ENCODE data around the gene WFIKKN2. TPM values are rescaled to one million over a fixed set of nuclear protein-coding genes. Genes with fewer than 3 reads are reported as not detected.

WFIKKN2 gene
- total RNA-seq, 1 donor from 2014 or later, result 0.52 TPM

GRCh38 chr17:50820651-50821050, 14.7 kb upstream of the WFIKKN2 start:
- no peak overlapping the region for H3K27ac ChIP-seq (ENCODE audit: low read depth, low read length)
- H3K36me3 ChIP-seq (ENCODE audit: control insufficient read depth in 3 of 3, insufficient read depth in 3 of 3, low read length in 3 of 3), result no peaks in the 10 kb centered on the region
- H3K4me1 ChIP-seq (ENCODE audit: control insufficient read depth in 3 of 3, insufficient read depth in 3 of 3, low read length in 3 of 3), result peaks cover 2 to 12% (median 10%) of the 10 kb centered on the region in 3 donors
- H3K9me3 ChIP-seq (ENCODE audit: control insufficient read depth in 3 of 3, low read length in 3 of 3), result no peaks in the 10 kb centered on the region
- no peak overlapping the region for H3K9ac ChIP-seq (ENCODE audit: low read depth in 1 of 3, low read length in 3 of 3)
- no peak overlapping the region for H3K4me3 ChIP-seq (ENCODE audit: low read length in 3 of 3)
- H3K27me3 ChIP-seq (ENCODE audit: control insufficient read depth in 3 of 3, insufficient read depth in 3 of 3, low read length in 3 of 3), result no peaks in the 10 kb centered on the region

- H3K4me1 ChIP-seq (ENCODE audit: control insufficient read depth in 3 of 3, insufficient read depth in 3 of 3, low read length in 3 of 3), result peaks cover 2 to 10% (median 8%) of the 10 kb centered on the region in 3 donors
- H3K27me3 ChIP-seq (ENCODE audit: control insufficient read depth in 3 of 3, insufficient read depth in 3 of 3, low read length in 3 of 3), result no peaks in the 10 kb centered on the region
- no peaks in the 10 kb centered on the region for H3K9me3 ChIP-seq (ENCODE audit: control insufficient read depth in 3 of 3, low read length in 3 of 3)
- H3K36me3 ChIP-seq (ENCODE audit: control insufficient read depth in 3 of 3, insufficient read depth in 3 of 3, low read length in 3 of 3), result no peaks in the 10 kb centered on the region
- H3K9ac ChIP-seq (ENCODE audit: low read depth in 1 of 3, low read length in 3 of 3), result no peak overlapping the region
- no peak overlapping the region for H3K4me3 ChIP-seq (ENCODE audit: low read length in 3 of 3)
- H3K27ac ChIP-seq (ENCODE audit: low read depth, low read length), result no peak overlapping the region
Measured at GRCh38 chr17:50822550-50822949, 12.8 kb upstream of the WFIKKN2 start.

- no peak overlapping the region for H3K27ac ChIP-seq (ENCODE audit: low read depth, low read length)
- no peak overlapping the region for H3K9ac ChIP-seq (ENCODE audit: low read depth in 1 of 3, low read length in 3 of 3)
- no peaks in the 10 kb centered on the region for H3K9me3 ChIP-seq (ENCODE audit: control insufficient read depth in 3 of 3, low read length in 3 of 3)
- H3K27me3 ChIP-seq (ENCODE audit: control insufficient read depth in 3 of 3, insufficient read depth in 3 of 3, low read length in 3 of 3), result no peaks in the 10 kb centered on the region
- H3K4me1 ChIP-seq (ENCODE audit: control insufficient read depth in 3 of 3, insufficient read depth in 3 of 3, low read length in 3 of 3), result peaks cover 2 to 10% (median 7%) of the 10 kb centered on the region in 3 donors
- H3K36me3 ChIP-seq (ENCODE audit: control insufficient read depth in 3 of 3, insufficient read depth in 3 of 3, low read length in 3 of 3), result no peaks in the 10 kb centered on the region
- H3K4me3 ChIP-seq (ENCODE audit: low read length in 3 of 3), result no peak overlapping the region
Measured at GRCh38 chr17:50824429-50824828, 11.0 kb upstream of the WFIKKN2 start.

GRCh38 chr17:50825188-50825587, 10.2 kb upstream of the WFIKKN2 start:
- Histone ChIP-seq H3K9ac (ENCODE audit: low read depth in 1 of 3, low read length in 3 of 3) (no peak overlapping the region), H3K4me3 (ENCODE audit: low read length in 3 of 3) (no peak overlapping the region), H3K27me3 (ENCODE audit: control insufficient read depth in 3 of 3, insufficient read depth in 3 of 3, low read length in 3 of 3) (no peaks in the 10 kb centered on the region), H3K4me1 (ENCODE audit: control insufficient read depth in 3 of 3, insufficient read depth in 3 of 3, low read length in 3 of 3) (peaks cover 2 to 8% (median 7%) of the 10 kb centered on the region in 3 donors), H3K27ac (ENCODE audit: low read depth, low read length) (no peak overlapping the region), H3K36me3 (ENCODE audit: control insufficient read depth in 3 of 3, insufficient read depth in 3 of 3, low read length in 3 of 3) (no peaks in the 10 kb centered on the region), H3K9me3 (ENCODE audit: control insufficient read depth in 3 of 3, low read length in 3 of 3) (no peaks in the 10 kb centered on the region)

- Histone ChIP-seq H3K9ac (ENCODE audit: low read depth in 1 of 3, low read length in 3 of 3) (no peak overlapping the region), H3K4me3 (ENCODE audit: low read length in 3 of 3) (no peak overlapping the region), H3K27ac (ENCODE audit: low read depth, low read length) (no peak overlapping the region)
Measured at GRCh38 chr17:50828508-50829170, 6.7 kb upstream of the WFIKKN2 start.

GRCh38 chr17:50829332-50829731, 6.1 kb upstream of the WFIKKN2 start:
- Histone ChIP-seq H3K36me3 (ENCODE audit: control insufficient read depth in 3 of 3, insufficient read depth in 3 of 3, low read length in 3 of 3) (no peaks in the 10 kb centered on the region), H3K4me1 (ENCODE audit: control insufficient read depth in 3 of 3, insufficient read depth in 3 of 3, low read length in 3 of 3) (no peaks in the 10 kb centered on the region), H3K27ac (ENCODE audit: low read depth, low read length) (no peak overlapping the region), H3K27me3 (ENCODE audit: control insufficient read depth in 3 of 3, insufficient read depth in 3 of 3, low read length in 3 of 3) (no peaks in the 10 kb centered on the region), H3K9me3 (ENCODE audit: control insufficient read depth in 3 of 3, low read length in 3 of 3) (no peaks in the 10 kb centered on the region), H3K4me3 (ENCODE audit: low read length in 3 of 3) (no peak overlapping the region), H3K9ac (ENCODE audit: low read depth in 1 of 3, low read length in 3 of 3) (no peak overlapping the region)

More at GRCh38 chr17:50828508-50829170, 6.7 kb upstream of the WFIKKN2 start:
- no peaks in the 10 kb centered on the region for H3K4me1 ChIP-seq (ENCODE audit: control insufficient read depth in 3 of 3, insufficient read depth in 3 of 3, low read length in 3 of 3)
- no peaks in the 10 kb centered on the region for H3K36me3 ChIP-seq (ENCODE audit: control insufficient read depth in 3 of 3, insufficient read depth in 3 of 3, low read length in 3 of 3)
- no peaks in the 10 kb centered on the region for H3K9me3 ChIP-seq (ENCODE audit: control insufficient read depth in 3 of 3, low read length in 3 of 3)
- no peaks in the 10 kb centered on the region for H3K27me3 ChIP-seq (ENCODE audit: control insufficient read depth in 3 of 3, insufficient read depth in 3 of 3, low read length in 3 of 3)

GRCh38 chr17:50830352-50830751, 5.0 kb upstream of the WFIKKN2 start:
- Histone ChIP-seq H3K27me3 (ENCODE audit: control insufficient read depth in 3 of 3, insufficient read depth in 3 of 3, low read length in 3 of 3) (peaks cover 0 to 3% (median 0%) of the 10 kb centered on the region in 3 donors), H3K4me3 (ENCODE audit: low read length in 3 of 3) (no peak overlapping the region), H3K4me1 (ENCODE audit: control insufficient read depth in 3 of 3, insufficient read depth in 3 of 3, low read length in 3 of 3) (peaks cover 6 to 10% (median 9%) of the 10 kb centered on the region in 3 donors), H3K9ac (ENCODE audit: low read depth in 1 of 3, low read length in 3 of 3) (no peak overlapping the region), H3K27ac (ENCODE audit: low read depth, low read length) (no peak overlapping the region), H3K9me3 (ENCODE audit: control insufficient read depth in 3 of 3, low read length in 3 of 3) (no peaks in the 10 kb centered on the region), H3K36me3 (ENCODE audit: control insufficient read depth in 3 of 3, insufficient read depth in 3 of 3, low read length in 3 of 3) (no peaks in the 10 kb centered on the region)

- Histone ChIP-seq H3K9ac (ENCODE audit: low read depth in 1 of 3, low read length in 3 of 3) (no peak overlapping the region), H3K9me3 (ENCODE audit: control insufficient read depth in 3 of 3, low read length in 3 of 3) (no peaks in the 10 kb centered on the region), H3K36me3 (ENCODE audit: control insufficient read depth in 3 of 3, insufficient read depth in 3 of 3, low read length in 3 of 3) (no peaks in the 10 kb centered on the region), H3K4me3 (ENCODE audit: low read length in 3 of 3) (no peak overlapping the region), H3K27me3 (ENCODE audit: control insufficient read depth in 3 of 3, insufficient read depth in 3 of 3, low read length in 3 of 3) (peaks cover 0 to 3% (median 0%) of the 10 kb centered on the region in 3 donors), H3K4me1 (ENCODE audit: control insufficient read depth in 3 of 3, insufficient read depth in 3 of 3, low read length in 3 of 3) (peaks cover 9 to 12% (median 10%) of the 10 kb centered on the region in 3 donors), H3K27ac (ENCODE audit: low read depth, low read length) (no peak overlapping the region)
Measured at GRCh38 chr17:50830994-50831393, 4.4 kb upstream of the WFIKKN2 start.

GRCh38 chr17:50831471-50831928, 3.9 kb upstream of the WFIKKN2 start:
- peaks cover 9 to 12% (median 10%) of the 10 kb centered on the region in 3 donors for H3K4me1 ChIP-seq (ENCODE audit: control insufficient read depth in 3 of 3, insufficient read depth in 3 of 3, low read length in 3 of 3)
- H3K4me3 ChIP-seq (ENCODE audit: low read length in 3 of 3), result no peak overlapping the region
- H3K9ac ChIP-seq (ENCODE audit: low read depth in 1 of 3, low read length in 3 of 3), result no peak overlapping the region
- H3K27ac ChIP-seq (ENCODE audit: low read depth, low read length), result no peak overlapping the region
- peaks cover 0 to 3% (median 0%) of the 10 kb centered on the region in 3 donors for H3K27me3 ChIP-seq (ENCODE audit: control insufficient read depth in 3 of 3, insufficient read depth in 3 of 3, low read length in 3 of 3)
- no peaks in the 10 kb centered on the region for H3K36me3 ChIP-seq (ENCODE audit: control insufficient read depth in 3 of 3, insufficient read depth in 3 of 3, low read length in 3 of 3)
- no peaks in the 10 kb centered on the region for H3K9me3 ChIP-seq (ENCODE audit: control insufficient read depth in 3 of 3, low read length in 3 of 3)

- no peak overlapping the region for H3K27ac ChIP-seq (ENCODE audit: low read depth, low read length)
- peak overlapping the region in 1 of 3 donors; percentile 23 for H3K9ac ChIP-seq (ENCODE audit: low read depth in 1 of 3, low read length in 3 of 3)
- H3K9me3 ChIP-seq (ENCODE audit: control insufficient read depth in 3 of 3, low read length in 3 of 3), result no peaks in the 10 kb centered on the region
- H3K4me3 ChIP-seq (ENCODE audit: low read length in 3 of 3), result no peak overlapping the region
- peaks cover 0 to 3% (median 0%) of the 10 kb centered on the region in 3 donors for H3K27me3 ChIP-seq (ENCODE audit: control insufficient read depth in 3 of 3, insufficient read depth in 3 of 3, low read length in 3 of 3)
- H3K4me1 ChIP-seq (ENCODE audit: control insufficient read depth in 3 of 3, insufficient read depth in 3 of 3, low read length in 3 of 3), result peaks cover 9 to 12% (median 10%) of the 10 kb centered on the region in 3 donors
- H3K36me3 ChIP-seq (ENCODE audit: control insufficient read depth in 3 of 3, insufficient read depth in 3 of 3, low read length in 3 of 3), result no peaks in the 10 kb centered on the region
Measured at GRCh38 chr17:50832267-50832863, 3.0 kb upstream of the WFIKKN2 start.
